Heart left ventricle (tissue), 16 donors: Measurements from ENCODE around the gene F11. TPM values are rescaled to one million over a fixed set of nuclear protein-coding genes. Genes with fewer than 3 reads are reported as not detected.
"Not testable (repeated sequence)": the region's sequence is repeated elsewhere in the genome, so short reads cannot be mapped to it uniquely, and the experiment has no call there.

Source experiments
- ATAC-seq, 4 donors: fragments of 200-7000 bp; cut with Tn5 transposase; one replicate each; pipeline ENCODE4 v1.9.1; 2020 to 2022; ENCODE audit warnings: moderate library complexity in 4 of 4, mild to moderate bottlenecking in 3 of 4, moderate number of reproducible peaks in 1 of 4
- DNase-seq, 5 donors: peaks; one replicate each; pipeline ENCODE4 v3.0.0-alpha.2; 2020
- H3K27ac ChIP-seq, 12 donors: fragments of 200-600 bp; sonication (generic) in 4 of 12; one replicate each; pipeline versions ENCODE4 v1.5.0 to v1.8.0; 2016 to 2022; ENCODE audit warnings: mild to moderate bottlenecking in 2 of 12
- H3K27me3 ChIP-seq, 9 donors: fragments of 200-600 bp; sonication (generic) in 2 of 9; one replicate each; pipeline versions ENCODE4 v1.5.1 to v1.8.0; 2016 to 2022; ENCODE audit warnings: mild to moderate bottlenecking in 3 of 9
- H3K36me3 ChIP-seq, 9 donors: fragments of 200-600 bp; sonication (generic) in 2 of 9; one replicate each; pipeline versions ENCODE4 v1.5.0 to v1.8.0; 2018 to 2022; ENCODE audit warnings: mild to moderate bottlenecking in 2 of 9
- H3K4me1 ChIP-seq, 12 donors: fragments of 200-600 bp; sonication (generic) in 4 of 12; one replicate each; pipeline versions ENCODE4 v1.5.0 to v1.8.0; 2016 to 2022; ENCODE audit warnings: mild to moderate bottlenecking in 3 of 12
- H3K4me3 ChIP-seq, 12 donors: fragments of 200-600 bp; sonication (generic) in 4 of 12; one replicate each; pipeline versions ENCODE4 v1.5.0 to v1.8.0; 2017 to 2022; ENCODE audit warnings: mild to moderate bottlenecking in 9 of 12, moderate library complexity in 4 of 12
- H3K9me3 ChIP-seq, 12 donors: fragments of 200-600 bp; sonication (generic) in 4 of 12; one replicate each; pipeline versions ENCODE4 v1.5.0 to v1.8.0; 2016 to 2022; ENCODE audit warnings: mild to moderate bottlenecking in 1 of 12
- CTCF ChIP-seq, 12 donors: fragments of 200-600 bp; sonication (generic) in 4 of 12; IDR thresholded peaks; one replicate each; pipeline versions ENCODE4 v1.5.0 to v1.8.0; 2018 to 2022; ENCODE audit warnings: antibody characterized with exemption in 12 of 12, mild to moderate bottlenecking in 5 of 12
- POLR2A ChIP-seq, 2 donors: fragments of 450-650 bp; IDR thresholded peaks; one replicate each; pipeline ENCODE4 v1.6.1; 2017; ENCODE audit warnings: antibody characterized with exemption in 2 of 2, mild to moderate bottlenecking in 2 of 2, moderate library complexity in 2 of 2
- WGBS, 4 donors: extraction: QIAGEN DNeasy Blood & Tissue Kit in 2 of 4; methylation state at CpG; one replicate each; pipeline versions ENCODE4 v1.1.5 to v1.1.7; 2013 to 2018; 5-methylcytosine and 5-hydroxymethylcytosine counted together
- intact Hi-C, 10 donors: fragments of 100-400 bp; cut with DNase I; formaldehyde crosslinking; loops; one replicate each; pipeline versions ENCODE4 v1.11.1 to v1.14.2; 2022
- polyA plus RNA-seq, 2 donors: library from polyadenylated mRNA; stranded (reverse); fragments of 200-250 nt; gene quantifications; one replicate each; pipeline ENCODE4 v1.2.3, GENCODE V29; 2013
- total RNA-seq, 9 donors: library from RNA; depleted of rRNA in 2 of 9; stranded (reverse); fragments of >200 nt in 2 of 9; fragmentation: NEBNext Ultra II Directional in 3 of 9; extraction: Animal tissue kit (Norgen Biotek cat#: 25700) in 3 of 9; gene quantifications; one replicate each; pipeline versions ENCODE4 v1.1.0 to v1.2.4, GENCODE V29; 2016 to 2023
- donor health status: ischemic (EF 13 %, LVEDD 7.1; RV severe dilation, severe dysfunction).
- donor health status: healthy with polysubstance abuse.
- donor health status: DM: no; HTN: yes; CAD: no.
- donor health status: DM: no; HTN: no; CAD: no.
- donor health status: ischemic (EF 25% LVEDD 6.9; RV normal size, moderate dysfunction).
- donor health status: ischemic (EF 25% LVEDD 5.7; RV mildly dilated, moderate dysfunction).
- donor health status: healthy.
- donor health status: DM: yes; HTN: yes; CAD: no.
- donor health status: ischemic (EF 35%, LVEDD 5.7; RV mildly dilated, moderate dysfunction).
- donor health status: nonischemic (EF 11% LVEDD 7.7; RV severe dilation, severe dysfunction).
- donor health status: DM: yes; HTN: yes; CAD: no.
- donor health status: PGD.
- donor health status: ischemic (EF 29% LVEDD 5.4; RV normal size, mild dysfunction).
- donor health status: nonischemic (EF 23%, LVEDD 6.1; RV moderate dilation, normal function).

Gene F11
- total and polyA plus RNA-seq, 11 donors, result not detected

DNA sequence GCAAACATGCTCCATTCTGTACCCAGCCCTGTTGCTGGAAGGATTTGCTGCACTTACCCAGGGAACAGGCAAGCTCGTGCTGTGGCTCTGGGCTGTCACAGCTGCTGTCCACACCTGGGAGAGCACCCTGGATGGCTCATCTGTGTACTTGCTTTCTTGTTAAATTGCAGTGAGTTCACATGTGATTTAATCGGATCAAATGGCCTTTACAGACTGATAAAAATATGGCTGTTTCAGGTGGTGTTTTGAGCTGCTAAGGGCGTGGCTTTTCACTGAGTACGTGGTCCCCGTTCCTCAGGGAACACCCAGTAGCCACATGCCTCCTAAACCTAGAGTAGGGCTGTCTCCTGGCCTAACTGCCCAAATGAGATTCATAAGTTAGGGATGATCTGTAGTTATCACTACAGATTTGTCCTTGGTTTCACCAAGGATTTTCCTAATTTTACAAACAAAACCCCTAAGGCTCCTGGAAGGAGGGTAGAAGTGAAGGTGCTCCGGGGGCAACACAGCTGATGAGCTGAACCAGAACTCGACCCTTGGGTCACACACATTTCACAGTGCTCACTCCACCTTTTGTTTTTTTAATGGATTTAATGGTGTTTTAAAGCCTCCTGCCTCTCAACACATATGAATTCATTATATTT, 25.0 kb upstream of the F11 start:
- 74 to 79% (median 77%) methylated on average over 7 of the region's 7 CpGs for WGBS, 4 donors
- H3K9me3 ChIP-seq, result no peaks in the 10 kb centered on the region
- H3K36me3 ChIP-seq, result peaks cover 0 to 10% (median 0%) of the 10 kb centered on the region in 9 donors
- no peak overlapping the region for H3K27ac ChIP-seq
- TF ChIP-seq POLR2A (IDR thresholded peaks at IDR 0.05) (no peak), CTCF (IDR thresholded peaks at IDR 0.05) (no peak)
- no peaks in the 10 kb centered on the region for H3K27me3 ChIP-seq
- H3K4me1 ChIP-seq, result peaks cover 0 to 6% (median 0%) of the 10 kb centered on the region in 12 donors
- no peak overlapping the region for H3K4me3 ChIP-seq
- ATAC-seq, result peak in 2 of 4 donors; percentile 13 to 61
- intact Hi-C loops, result no loop called here
- no peak for DNase-seq

GRCh38 chr4:186241616-186242015, 24.4 kb upstream of the F11 start:
- intact Hi-C loops, result no loop called here

DNA sequence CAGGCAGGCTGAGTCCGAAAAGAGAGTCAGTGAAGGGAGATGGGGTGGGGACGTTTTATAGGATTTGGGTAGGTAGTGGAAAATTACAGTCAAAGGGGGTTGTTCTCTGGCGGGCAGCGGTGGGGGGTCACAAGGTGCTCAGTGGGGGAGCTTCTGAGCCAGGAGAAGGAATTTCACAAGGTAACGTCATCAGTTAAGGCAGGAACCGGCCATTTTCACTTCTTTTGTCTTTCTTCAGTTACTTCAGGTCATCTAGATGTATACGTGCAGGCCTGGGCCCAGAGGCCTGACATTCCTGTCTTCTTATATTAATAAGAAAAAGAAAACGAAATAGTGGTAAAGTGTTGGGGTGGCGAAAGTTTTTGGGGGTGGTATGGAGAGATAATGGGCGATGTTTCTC, 24.0 kb upstream of the F11 start:
- H3K9me3 ChIP-seq, intact Hi-C loops, H3K27ac ChIP-seq, H3K4me3 ChIP-seq, DNase-seq, ATAC-seq, H3K4me1 ChIP-seq, H3K27me3 ChIP-seq: not testable (repeated sequence)
- H3K36me3 ChIP-seq, result peaks cover 0 to 10% (median 0%) of the 10 kb centered on the region in 9 donors
- 79 to 90% (median 88%) methylated on average over 10 of the region's 10 CpGs for WGBS, 4 donors

More at GRCh38 chr4:186241616-186242015, 24.4 kb upstream of the F11 start:
- no peak for DNase-seq
- H3K27me3 ChIP-seq, result no peaks in the 10 kb centered on the region
- H3K4me3 ChIP-seq, result no peak overlapping the region
- no peak for ATAC-seq
- peaks cover 0 to 10% (median 0%) of the 10 kb centered on the region in 9 donors for H3K36me3 ChIP-seq
- no peaks in the 10 kb centered on the region for H3K9me3 ChIP-seq
- WGBS, 4 donors, result 61 to 67% (median 63%) methylated on average over 4 of the region's 4 CpGs
- H3K27ac ChIP-seq, result no peak overlapping the region
- peaks cover 0 to 6% (median 0%) of the 10 kb centered on the region in 12 donors for H3K4me1 ChIP-seq
- TF ChIP-seq POLR2A (IDR thresholded peaks at IDR 0.05), result no peak
- TF ChIP-seq CTCF (IDR thresholded peaks at IDR 0.05), result no peak

- WGBS, 4 donors, result 66 to 73% (median 71%) methylated on average over 2 of the region's 2 CpGs
- DNase-seq (no peak), ATAC-seq (no peak)
- Histone ChIP-seq H3K36me3 (peaks cover 0 to 7% (median 0%) of the 10 kb centered on the region in 9 donors), H3K4me3 (no peak overlapping the region), H3K9me3 (no peaks in the 10 kb centered on the region), H3K27ac (no peak overlapping the region), H3K27me3 (no peaks in the 10 kb centered on the region), H3K4me1 (peaks cover 0 to 6% (median 0%) of the 10 kb centered on the region in 12 donors)
- intact Hi-C loops, result no loop called here
- TF ChIP-seq POLR2A (IDR thresholded peaks at IDR 0.05) (no peak), CTCF (IDR thresholded peaks at IDR 0.05) (no peak)
Measured at GRCh38 chr4:186243331-186243730, 22.7 kb upstream of the F11 start.

- no peak for TF ChIP-seq CTCF (IDR thresholded peaks at IDR 0.05)
- no peak for TF ChIP-seq POLR2A (IDR thresholded peaks at IDR 0.05)
- 80 to 90% (median 84%) methylated on average over 5 of the region's 5 CpGs for WGBS, 4 donors
- ATAC-seq, result no peak
- H3K9me3 ChIP-seq, result no peaks in the 10 kb centered on the region
- H3K36me3 ChIP-seq, result peaks cover 0 to 7% (median 0%) of the 10 kb centered on the region in 9 donors
- intact Hi-C loops, result no loop called here
- peaks cover 0 to 6% (median 0%) of the 10 kb centered on the region in 12 donors for H3K4me1 ChIP-seq
- H3K27ac ChIP-seq, result no peak overlapping the region
- no peak for DNase-seq
- no peaks in the 10 kb centered on the region for H3K27me3 ChIP-seq
- no peak overlapping the region for H3K4me3 ChIP-seq
Measured at GRCh38 chr4:186244835-186245234, 21.2 kb upstream of the F11 start.

GRCh38 chr4:186247062-186247752, 18.8 kb upstream of the F11 start:
- H3K27me3 ChIP-seq, DNase-seq, H3K27ac ChIP-seq, ATAC-seq, H3K4me3 ChIP-seq, intact Hi-C loops, H3K4me1 ChIP-seq, H3K9me3 ChIP-seq: not testable (repeated sequence)
- peaks cover 0 to 21% (median 0%) of the 10 kb centered on the region in 9 donors for H3K36me3 ChIP-seq
- WGBS, 4 donors, result 84 to 88% (median 86%) methylated on average over 9 of the region's 9 CpGs
